H1 (cell line): Measurements from ENCODE around the gene TMEM39B. TPM values are rescaled to one million over a fixed set of nuclear protein-coding genes. Genes with fewer than 3 reads are reported as not detected.

Source experiments
- CTCF ChIA-PET: fragments of 300-600 bp; sonication (Branson Sonifier 250); formaldehyde crosslinking; loops from one replicate; lab custom pipeline; 2021; ENCODE audit not compliant: partially characterized antibody; lab: Charles Lee
- POLR2A ChIA-PET: fragments of 300-600 bp; sonication (Branson Sonifier 250); formaldehyde crosslinking; loops from one replicate; lab custom pipeline; 2021; ENCODE audit warnings: inconsistent platforms; ENCODE audit not compliant: partially characterized antibody; lab: Charles Lee
- DNase-seq, 2 experiments: peaks; one replicate each; pipeline versions ENCODE4 v3.0.0 to v3.0.0-alpha.2; 2010 to 2022; ENCODE audit warnings: low spot score in 2 of 2, low read depth in 1 of 2, mixed read lengths in 1 of 2
- FAIRE-seq: peaks from 2 replicates; lab custom pipeline; 2011; peaks lifted over from hg19 to GRCh38; lab: Jason Lieb, UNC
- H2AFZ ChIP-seq: 2 replicates; pipeline ENCODE4 v1.8.1; 2012; ENCODE audit warnings: low read length, inconsistent platforms
- H2AK5ac ChIP-seq: 2 replicates; pipeline ENCODE4 v1.6.1; 2013; ENCODE audit warnings: low read depth, low read length
- H2BK120ac ChIP-seq: replicated peaks from 2 replicates; pipeline ENCODE3; 2013; ENCODE audit warnings: low read depth, low read length, inconsistent platforms
- H2BK12ac ChIP-seq: 2 replicates; pipeline ENCODE4 v1.6.1; 2013; ENCODE audit warnings: low read depth, low read length
- H2BK15ac ChIP-seq: 2 replicates; pipeline ENCODE4 v1.6.1; 2013; ENCODE audit warnings: low read length
- H2BK20ac ChIP-seq: 2 replicates; pipeline ENCODE4 v1.6.1; 2013; ENCODE audit warnings: low read length
- H2BK5ac ChIP-seq: 2 replicates; pipeline ENCODE4 v1.6.1; 2013; ENCODE audit warnings: low read depth, low read length
- H3K14ac ChIP-seq: 2 replicates; pipeline ENCODE4 v1.6.1; 2013; ENCODE audit warnings: inconsistent platforms; ENCODE audit not compliant: insufficient read length
- H3K18ac ChIP-seq: 2 replicates; pipeline ENCODE4 v1.6.1; 2013; ENCODE audit warnings: low read length; ENCODE audit errors: extremely low read depth
- H3K23ac ChIP-seq: 2 replicates; pipeline ENCODE4 v1.6.1; 2013; ENCODE audit warnings: inconsistent platforms; ENCODE audit not compliant: insufficient read length
- H3K23me2 ChIP-seq: 2 replicates; pipeline ENCODE4 v1.6.1; 2013; ENCODE audit warnings: low read depth, low read length
- H3K27ac ChIP-seq: 2 replicates; pipeline ENCODE4 v1.6.1; 2011; ENCODE audit warnings: low read depth, low read length, inconsistent platforms
- H3K27me3 ChIP-seq, 4 experiments: replicated peaks in 1 of 4; 1 replicate in 1 of 4; 2 replicates in 3 of 4; pipeline versions ENCODE4 v1.6.1 to v1.8.1; 2011 to 2013; ENCODE audit warnings: low read length in 3 of 4, mild to moderate bottlenecking in 3 of 4, inconsistent platforms in 2 of 4, mixed read lengths in 2 of 4, moderate library complexity in 1 of 4; ENCODE audit not compliant: control insufficient read depth in 3 of 4, insufficient read depth in 3 of 4; ENCODE audit errors: extremely low read depth in 1 of 4
- H3K36me3 ChIP-seq, 4 experiments: 2 replicates each; pipeline versions ENCODE4 v1.6.1 to v1.8.1; 2011 to 2013; ENCODE audit warnings: mild to moderate bottlenecking in 4 of 4, low read length in 3 of 4, moderate library complexity in 2 of 4, control low read depth in 1 of 4, inconsistent platforms in 1 of 4; ENCODE audit not compliant: insufficient read depth in 4 of 4, control insufficient read depth in 2 of 4
- H3K4ac ChIP-seq: replicated peaks from 2 replicates; pipeline ENCODE3; 2013; ENCODE audit warnings: low read length, low read depth, mixed read lengths, inconsistent platforms; ENCODE audit not compliant: insufficient read length
- H3K4me1 ChIP-seq, 4 experiments: replicated peaks in 1 of 4; 1 replicate in 1 of 4; 2 replicates in 3 of 4; pipeline versions ENCODE4 v1.6.1 to v1.8.1; 2011 to 2013; ENCODE audit warnings: low read length in 3 of 4, inconsistent platforms in 2 of 4, mixed read lengths in 1 of 4; ENCODE audit not compliant: insufficient read depth in 4 of 4, control insufficient read depth in 3 of 4
- H3K4me2 ChIP-seq, 2 experiments: 2 replicates each; pipeline versions ENCODE4 v1.6.1 to v1.8.1; 2011 to 2013; ENCODE audit warnings: low read depth in 2 of 2, low read length in 2 of 2, control low read depth in 1 of 2, inconsistent platforms in 1 of 2, mild to moderate bottlenecking in 1 of 2; ENCODE audit not compliant: insufficient read depth in 1 of 2
- H3K4me3 ChIP-seq, 4 experiments: fragments of 200-600, 300-600 bp in 1 of 4; sonication (generic), shearing (Covaris generic), sonication (Bioruptor Twin) in 1 of 4; 2 replicates each; pipeline versions ENCODE4 v1.5.1 to v1.8.1; 2011 to 2016; ENCODE audit warnings: low read length in 4 of 4, low read depth in 3 of 4, control low read depth in 2 of 4, inconsistent platforms in 2 of 4, mild to moderate bottlenecking in 2 of 4, mixed read lengths in 1 of 4, moderate library complexity in 1 of 4; ENCODE audit not compliant: insufficient read depth in 2 of 4; ENCODE audit errors: extremely low read depth in 1 of 4
- H3K56ac ChIP-seq: replicated peaks from 2 replicates; pipeline ENCODE3; 2013; ENCODE audit warnings: low read depth, mild to moderate bottlenecking, mixed read lengths, low read length, inconsistent platforms; ENCODE audit not compliant: insufficient read length
- H3K79me1 ChIP-seq: 2 replicates; pipeline ENCODE4 v1.6.1; 2013; ENCODE audit warnings: low read depth, low read length, control low read depth
- H3K79me2 ChIP-seq, 2 experiments: 2 replicates each; pipeline versions ENCODE4 v1.6.1 to v1.8.1; 2012 to 2013; ENCODE audit warnings: low read length in 2 of 2, mild to moderate bottlenecking in 2 of 2, inconsistent platforms in 1 of 2; ENCODE audit not compliant: insufficient read depth in 2 of 2, control insufficient read depth in 1 of 2
- H3K9ac ChIP-seq, 4 experiments: replicated peaks in 1 of 4; 1 replicate in 1 of 4; 2 replicates in 3 of 4; pipeline versions ENCODE4 v1.6.1 to v1.8.1; 2011 to 2013; ENCODE audit warnings: low read depth in 3 of 4, low read length in 3 of 4, control low read depth in 2 of 4, mild to moderate bottlenecking in 2 of 4, moderate library complexity in 2 of 4, inconsistent platforms in 1 of 4; ENCODE audit errors: extremely low read depth in 1 of 4
- H3K9me3 ChIP-seq, 2 experiments: 2 replicates each; pipeline versions ENCODE4 v1.6.1 to v1.8.1; 2012 to 2013; ENCODE audit warnings: mild to moderate bottlenecking in 2 of 2, moderate library complexity in 2 of 2, control low read depth in 1 of 2, inconsistent platforms in 1 of 2, low read depth in 1 of 2, low read length in 1 of 2, mixed read lengths in 1 of 2; ENCODE audit not compliant: insufficient read depth in 2 of 2
- H4K20me1 ChIP-seq, 2 experiments: replicated peaks in 1 of 2; 2 replicates each; pipeline versions ENCODE3 to v1.8.1; 2011 to 2013; ENCODE audit warnings: inconsistent platforms in 2 of 2, low read length in 2 of 2, mild to moderate bottlenecking in 1 of 2; ENCODE audit not compliant: insufficient read depth in 2 of 2, control insufficient read depth in 1 of 2
- H4K5ac ChIP-seq: 2 replicates; pipeline ENCODE4 v1.6.1; 2013; ENCODE audit warnings: low read length, low read depth, mixed read lengths, inconsistent platforms; ENCODE audit not compliant: insufficient read length
- H4K8ac ChIP-seq: 2 replicates; pipeline ENCODE4 v1.8.0; 2013; ENCODE audit warnings: mild to moderate bottlenecking, moderate library complexity, low read length, inconsistent platforms; ENCODE audit not compliant: insufficient read depth; ENCODE audit errors: extremely low read depth
- H4K91ac ChIP-seq: replicated peaks from 2 replicates; pipeline ENCODE3; 2013; ENCODE audit warnings: low read length, mixed read lengths, inconsistent platforms; ENCODE audit not compliant: insufficient read length
- BACH1 ChIP-seq: IDR thresholded peaks from 2 replicates; pipeline ENCODE4 v1.6.1; 2012; ENCODE audit warnings: low read length, improper control_type of control experiment
- CBX5 ChIP-seq: fragments of 300-800, 300-1000 bp; sonication (generic); IDR thresholded peaks from 2 replicates; pipeline ENCODE4 v1.7.1; 2016; ENCODE audit warnings: antibody characterized with exemption, low read length, low read depth
- CHD2 ChIP-seq: IDR thresholded peaks from 2 replicates; pipeline ENCODE4 v1.6.1; 2012; ENCODE audit warnings: low read length, improper control_type of control experiment
- EP300 ChIP-seq, 2 experiments: IDR thresholded peaks; 1 replicate in 1 of 2; 2 replicates in 1 of 2; pipeline ENCODE4 v1.6.1; 2011 to 2012; ENCODE audit warnings: low read depth in 2 of 2, low read length in 2 of 2, mild to moderate bottlenecking in 2 of 2, borderline replicate concordance in 1 of 2, inconsistent platforms in 1 of 2, moderate library complexity in 1 of 2
- EZH2 ChIP-seq: fragments of 200-600 bp; sonication (generic); IDR thresholded peaks from 2 replicates; pipeline ENCODE4 v1.7.1; 2012; ENCODE audit warnings: low read depth, mild to moderate bottlenecking, moderate library complexity, low read length, inconsistent platforms; ENCODE audit not compliant: severe bottlenecking
- GABPA ChIP-seq: IDR thresholded peaks from 2 replicates; pipeline ENCODE4 v1.6.1; 2011; ENCODE audit warnings: mild to moderate bottlenecking, low read length, moderate library complexity, borderline replicate concordance; ENCODE audit not compliant: insufficient read depth
- GTF2F1 ChIP-seq: IDR thresholded peaks from 2 replicates; pipeline ENCODE4 v1.6.1; 2012; ENCODE audit warnings: low read depth, low read length, improper control_type of control experiment, borderline replicate concordance
- JUN ChIP-seq: IDR thresholded peaks from 2 replicates; pipeline ENCODE4 v1.6.1; 2011; ENCODE audit warnings: low read depth, mild to moderate bottlenecking, improper control_type of control experiment, low read length
- NANOG ChIP-seq: IDR thresholded peaks from 2 replicates; pipeline ENCODE4 v1.6.1; 2011; ENCODE audit warnings: low read length, low read depth, mild to moderate bottlenecking, inconsistent platforms; ENCODE audit not compliant: insufficient read depth, poor library complexity, severe bottlenecking
- POLR2A ChIP-seq, 2 experiments: IDR thresholded peaks; 1 replicate in 1 of 2; 2 replicates in 1 of 2; pipeline ENCODE4 v1.6.1; 2011; ENCODE audit warnings: low read depth in 2 of 2, low read length in 2 of 2, mild to moderate bottlenecking in 2 of 2; ENCODE audit errors: control extremely low read depth in 1 of 2
- RNF2 ChIP-seq: fragments of 200-900, 300-1000 bp; sonication (generic); IDR thresholded peaks from 2 replicates; pipeline ENCODE4 v1.7.1; 2016; ENCODE audit warnings: borderline replicate concordance, low read depth, mild to moderate bottlenecking, antibody characterized with exemption, low read length; ENCODE audit not compliant: poor library complexity, severe bottlenecking; ENCODE audit errors: missing control alignments
- SAP30 ChIP-seq: fragments of 300-600 bp; sonication (generic); IDR thresholded peaks from 2 replicates; pipeline ENCODE4 v1.7.1; 2012; ENCODE audit warnings: low read length, moderate library complexity, mild to moderate bottlenecking, inconsistent platforms; ENCODE audit not compliant: insufficient read depth, insufficient replicate concordance
- WGBS, 2 experiments: shearing (Covaris generic) in 1 of 2; methylation state at CpG; one replicate each; pipeline versions ENCODE4 v1.1.6 to v1.1.7; 2013 to 2015; ENCODE audit warnings: low lambda C conversion rate in 2 of 2, mixed read lengths in 2 of 2, inconsistent platforms in 1 of 2, low coverage in 1 of 2, missing lambda C conversion rate in 1 of 2; ENCODE audit not compliant: insufficient replicate concordance in 2 of 2, insufficient coverage in 1 of 2, insufficient read length in 1 of 2; ENCODE audit errors: extremely low coverage in 1 of 2, missing lambda C conversion rate in 1 of 2; 5-methylcytosine and 5-hydroxymethylcytosine counted together
- polyA plus RNA-seq, 7 experiments: library from polyadenylated mRNA; depleted of rRNA in 3 of 7; stranded (reverse) in 5 of 7; unstranded in 2 of 7; fragments of >200 nt in 5 of 7; fragments of 200-250 nt in 2 of 7; gene quantifications; 1 replicate in 5 of 7; 2 replicates in 1 of 7; 4 replicates in 1 of 7; pipeline versions ENCODE4 v1.2.1 to v1.2.3, GENCODE V29; 2011 to 2013; ENCODE audit warnings: missing spikeins in 2 of 7, mixed read lengths in 2 of 7
- total RNA-seq: library from RNA; stranded (reverse); fragmentation: NEBNext Ultra II Directional; extraction: Animal tissue kit (Norgen Biotek cat#: 25700); gene quantifications from 2 replicates; pipeline ENCODE4 v1.2.1, GENCODE V29; 2021

Gene TMEM39B
- total and polyA plus RNA-seq, 2 of the 8 experiments (the other 6 are each of a cell fraction or from before 2014, with no cell fraction given), result 25.3 to 32.7 TPM

GRCh38 chr1:32111040-32111623 lies 38.4 kb downstream of the TMEM39B start:
- WGBS, 2 experiments, result 93% methylated on average over 2 of the region's 2 CpGs; no CpG with 5 or more reads in 1 of the 2 experiments
- Histone ChIP-seq H2BK20ac (no peak overlapping the region), H2BK15ac (no peak overlapping the region), H3K79me1 (peaks cover 2% of the 10 kb centered on the region), H3K4me2 (no peak overlapping the region), H4K5ac (no peak overlapping the region), H3K4me1 (peaks cover 0 to 1% (median 0%) of the 10 kb centered on the region in 4 experiments; a peak in 1 of 7 replicates), H3K36me3 (no peaks in the 10 kb centered on the region), H3K79me2 (peaks cover 18 to 74% of the 10 kb centered on the region in 2 experiments), H3K4me3 (no peak overlapping the region), H4K20me1 (peaks cover 5 to 14% of the 10 kb centered on the region in 2 experiments), H3K9ac (no peak overlapping the region), H4K91ac (no peak overlapping the region), H3K23ac (no peak overlapping the region), H3K4ac (no peak overlapping the region), H3K18ac (no peak overlapping the region), H2BK120ac (no peak overlapping the region), H3K27ac (no peak overlapping the region), H2BK12ac (no peak overlapping the region), H4K8ac (no peak overlapping the region), H3K9me3 (no peaks in the 10 kb centered on the region), H2AK5ac (no peak overlapping the region), H2BK5ac (no peak overlapping the region), H3K23me2 (no peaks in the 10 kb centered on the region), H3K56ac (no peak overlapping the region), H2AFZ (no peak overlapping the region), H3K14ac (no peak overlapping the region), H3K27me3 (no peaks in the 10 kb centered on the region)
- FAIRE-seq (no peak), DNase-seq (no peak)
- POLR2A ChIA-PET, result interaction anchor here (0.6 to 4.1 kb wide), 12 partner anchors 8 to 1088 kb away, joined by 3 to 21 read pairs (median 4); partner anchors contain the start of genes TMEM39B and TXLNA
- CTCF ChIA-PET, result interaction anchor here (0.6 to 4.9 kb wide), 10 partner anchors 10 to 289 kb away, joined by 3 to 28 read pairs (median 4); partner anchors contain the start of genes TMEM39B and TXLNA
- TF ChIP-seq JUN (no peak), RNF2 (no peak), SAP30 (no peak), GTF2F1 (no peak), NANOG (no peak), CBX5 (no peak), POLR2A (IDR thresholded peaks at IDR 0.05; ENCODE audit: control extremely low read depth in 1 of 2, low read depth in 2 of 2, low read length in 2 of 2) (no peak), EZH2 (no peak), BACH1 (no peak), GABPA (no peak), CHD2 (no peak), EP300 (IDR thresholded peaks at IDR 0.05; ENCODE audit: borderline replicate concordance in 1 of 2, low read depth in 2 of 2, low read length in 2 of 2) (no peak)
